Duodenal mucosa (tissue), 2 donors: ENCODE results near the gene AASDHPPT.

Experiments used
- H3K27ac ChIP-seq: one replicate; pipeline ENCODE4 v1.7.0; 2013; ENCODE audit warnings: low read depth, low read length
- H3K27me3 ChIP-seq, 2 donors: one replicate each; pipeline ENCODE4 v1.7.0; 2013; ENCODE audit warnings: low read length in 2 of 2, control low read depth in 1 of 2; ENCODE audit not compliant: insufficient read depth in 2 of 2, control insufficient read depth in 1 of 2
- H3K36me3 ChIP-seq, 2 donors: one replicate each; pipeline ENCODE4 v1.7.0; 2013; ENCODE audit warnings: low read length in 2 of 2, control low read depth in 1 of 2; ENCODE audit not compliant: insufficient read depth in 2 of 2, control insufficient read depth in 1 of 2
- H3K4me1 ChIP-seq, 2 donors: one replicate each; pipeline ENCODE4 v1.7.0; 2013; ENCODE audit warnings: low read length in 2 of 2, control low read depth in 1 of 2; ENCODE audit not compliant: insufficient read depth in 2 of 2, control insufficient read depth in 1 of 2
- H3K4me3 ChIP-seq, 2 donors: one replicate each; pipeline ENCODE4 v1.7.0; 2013; ENCODE audit warnings: low read length in 2 of 2, low read depth in 1 of 2
- H3K9ac ChIP-seq, 2 donors: one replicate each; pipeline ENCODE4 v1.7.0; 2013; ENCODE audit warnings: low read length in 2 of 2, low read depth in 1 of 2
- H3K9me3 ChIP-seq, 2 donors: one replicate each; pipeline ENCODE4 v1.7.0; 2013; ENCODE audit warnings: low read length in 2 of 2, control low read depth in 1 of 2; ENCODE audit not compliant: control insufficient read depth in 1 of 2

The AASDHPPT gene, protein sequence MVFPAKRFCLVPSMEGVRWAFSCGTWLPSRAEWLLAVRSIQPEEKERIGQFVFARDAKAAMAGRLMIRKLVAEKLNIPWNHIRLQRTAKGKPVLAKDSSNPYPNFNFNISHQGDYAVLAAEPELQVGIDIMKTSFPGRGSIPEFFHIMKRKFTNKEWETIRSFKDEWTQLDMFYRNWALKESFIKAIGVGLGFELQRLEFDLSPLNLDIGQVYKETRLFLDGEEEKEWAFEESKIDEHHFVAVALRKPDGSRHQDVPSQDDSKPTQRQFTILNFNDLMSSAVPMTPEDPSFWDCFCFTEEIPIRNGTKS

GRCh38 chr11:106077609-106078455, at the start of gene AASDHPPT:
Gene AASDHPPT, plus strand, starts transcription at chr11:106077662. Its CDS starts 49 bp downstream, at chr11:106077711.
- Histone ChIP-seq H3K4me3 (peak within 1 kb of the TSS; percentile 94 to 98), H3K27ac (peak within 1 kb of the TSS; percentile 95), H3K4me1 (peaks cover 17 to 21% of the 10 kb centered on the region in 2 donors), H3K9ac (peak within 1 kb of the TSS; percentile 93 to 99), H3K27me3 (no peaks in the 10 kb centered on the region), H3K9me3 (no peaks in the 10 kb centered on the region), H3K36me3 (peaks cover 9 to 24% of the 10 kb centered on the region in 2 donors)

GRCh38 chr11:106030609-106031008, 46.9 kb upstream of the AASDHPPT start:
- Histone ChIP-seq H3K36me3 (no peaks in the 10 kb centered on the region), H3K27me3 (no peaks in the 10 kb centered on the region), H3K4me3 (no peak overlapping the region), H3K9ac (no peak overlapping the region), H3K27ac (no peak overlapping the region), H3K4me1 (no peaks in the 10 kb centered on the region), H3K9me3 (no peaks in the 10 kb centered on the region)

DNA sequence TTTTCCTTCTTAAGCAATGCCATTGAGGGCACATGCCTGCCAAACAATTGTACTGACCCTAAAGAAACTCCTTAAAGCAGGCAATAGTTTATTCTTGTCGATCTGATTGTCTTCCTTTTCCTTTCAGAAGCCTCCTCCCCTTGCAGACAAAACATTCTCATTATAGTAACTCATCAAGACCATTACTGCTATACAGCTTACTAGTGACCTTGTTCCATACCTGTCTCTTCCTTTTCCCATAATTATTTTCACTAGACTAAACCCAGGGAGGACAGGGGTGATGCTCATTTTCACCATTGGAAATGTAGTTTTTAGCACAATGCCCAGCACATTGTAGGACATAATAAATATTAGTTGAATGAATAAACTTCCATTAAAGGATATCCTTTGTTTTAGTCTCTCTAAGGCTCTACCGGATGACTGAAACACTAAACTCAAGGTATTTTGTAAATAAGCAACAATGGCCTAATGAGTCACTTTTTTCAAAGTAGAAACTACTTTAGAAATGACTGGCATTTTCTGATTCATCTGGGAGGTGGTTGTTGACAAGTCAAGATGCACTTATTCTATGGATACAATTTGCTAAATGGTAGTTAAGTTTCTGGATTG, 46.2 kb upstream of the AASDHPPT start:
- H3K9ac ChIP-seq, result no peak overlapping the region
- H3K27me3 ChIP-seq, result no peaks in the 10 kb centered on the region
- H3K4me3 ChIP-seq, result no peak overlapping the region
- H3K9me3 ChIP-seq, result no peaks in the 10 kb centered on the region
- no peaks in the 10 kb centered on the region for H3K36me3 ChIP-seq
- H3K27ac ChIP-seq, result no peak overlapping the region
- no peaks in the 10 kb centered on the region for H3K4me1 ChIP-seq

DNA sequence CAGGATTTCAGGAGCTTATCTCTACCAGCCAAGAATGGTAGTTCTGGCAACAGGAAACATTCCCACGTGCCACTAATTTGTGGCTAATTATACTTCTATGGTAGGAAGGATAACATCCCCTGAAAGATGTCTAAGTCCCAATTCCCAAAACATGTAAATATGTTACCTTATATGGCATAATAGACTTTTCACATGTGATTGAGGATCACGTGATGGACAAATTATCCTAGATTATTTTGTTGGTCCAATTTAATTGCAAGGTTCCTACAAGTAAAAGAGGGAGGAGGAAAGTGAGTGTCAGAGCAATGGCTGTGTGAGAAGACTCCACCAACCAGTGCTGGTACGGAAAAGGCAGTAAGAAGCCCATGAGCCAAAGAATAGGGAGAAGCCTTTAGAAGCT, 45.5 kb upstream of the AASDHPPT start:
- no peaks in the 10 kb centered on the region for H3K36me3 ChIP-seq
- no peak overlapping the region for H3K4me3 ChIP-seq
- H3K4me1 ChIP-seq, result no peaks in the 10 kb centered on the region
- H3K27me3 ChIP-seq, result no peaks in the 10 kb centered on the region
- no peak overlapping the region for H3K27ac ChIP-seq
- no peaks in the 10 kb centered on the region for H3K9me3 ChIP-seq
- H3K9ac ChIP-seq, result no peak overlapping the region

- H3K4me3 ChIP-seq, result no peak overlapping the region
- H3K27me3 ChIP-seq, result no peaks in the 10 kb centered on the region
Measured at GRCh38 chr11:106032861-106033260, 44.6 kb upstream of the AASDHPPT start.

DNA sequence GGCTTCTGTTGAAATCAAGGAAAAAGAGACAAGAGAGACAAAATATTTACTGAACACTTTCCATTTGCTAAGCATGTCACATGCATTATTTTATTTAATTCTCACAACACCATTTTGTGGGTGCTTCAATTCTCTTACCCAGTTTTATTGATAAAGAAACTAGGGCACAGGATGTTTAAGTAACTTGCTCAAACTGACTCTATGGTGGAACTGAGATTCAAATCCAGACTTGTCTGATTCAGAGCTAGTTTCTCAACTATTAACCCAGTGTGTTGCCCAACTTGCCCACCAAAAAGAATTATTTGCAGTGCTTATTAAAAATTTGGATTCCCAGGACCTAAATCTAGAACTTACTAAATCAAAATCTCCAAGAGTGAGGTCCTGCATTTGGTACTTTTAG, 33.9 kb upstream of the AASDHPPT start:
- H3K27ac ChIP-seq, result no peak overlapping the region
- H3K27me3 ChIP-seq, result no peaks in the 10 kb centered on the region
- H3K4me1 ChIP-seq, result no peaks in the 10 kb centered on the region
- H3K4me3 ChIP-seq, result no peak overlapping the region
- H3K9me3 ChIP-seq, result no peaks in the 10 kb centered on the region
- H3K9ac ChIP-seq, result no peak overlapping the region
- no peaks in the 10 kb centered on the region for H3K36me3 ChIP-seq

More at GRCh38 chr11:106032861-106033260, 44.6 kb upstream of the AASDHPPT start:
- no peak overlapping the region for H3K9ac ChIP-seq
- H3K27ac ChIP-seq, result no peak overlapping the region
- no peaks in the 10 kb centered on the region for H3K36me3 ChIP-seq
- H3K9me3 ChIP-seq, result no peaks in the 10 kb centered on the region
- no peaks in the 10 kb centered on the region for H3K4me1 ChIP-seq

GRCh38 chr11:106047631-106048030, 29.8 kb upstream of the AASDHPPT start:
- H3K4me3 ChIP-seq, result no peak overlapping the region
- no peaks in the 10 kb centered on the region for H3K9me3 ChIP-seq
- no peaks in the 10 kb centered on the region for H3K36me3 ChIP-seq
- no peak overlapping the region for H3K9ac ChIP-seq
- no peaks in the 10 kb centered on the region for H3K27me3 ChIP-seq
- no peak overlapping the region for H3K27ac ChIP-seq
- H3K4me1 ChIP-seq, result no peaks in the 10 kb centered on the region

- Histone ChIP-seq H3K36me3 (no peaks in the 10 kb centered on the region), H3K4me1 (no peaks in the 10 kb centered on the region), H3K9ac (no peak overlapping the region), H3K27me3 (no peaks in the 10 kb centered on the region), H3K9me3 (no peaks in the 10 kb centered on the region), H3K4me3 (no peak overlapping the region), H3K27ac (no peak overlapping the region)
Measured at GRCh38 chr11:106049727-106050476, 27.6 kb upstream of the AASDHPPT start.

DNA sequence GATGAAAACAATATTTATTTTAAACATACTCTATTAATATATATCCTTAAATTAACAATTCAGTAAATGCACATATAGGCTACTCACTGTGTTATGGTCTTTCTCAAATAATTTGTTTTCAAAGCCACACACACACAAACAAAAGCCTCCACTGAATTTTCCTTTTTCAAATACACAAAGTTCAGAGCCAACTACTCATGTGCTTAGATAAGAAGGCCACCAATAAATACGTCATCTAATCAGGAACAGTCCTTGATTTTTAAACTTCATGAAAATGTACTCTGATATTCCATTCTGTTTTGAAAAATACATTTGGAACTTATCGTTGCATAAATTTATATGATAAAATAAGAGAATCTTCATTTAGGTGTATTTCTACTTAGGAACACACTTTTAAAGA, 26.4 kb upstream of the AASDHPPT start:
- Histone ChIP-seq H3K27ac (no peak overlapping the region), H3K36me3 (no peaks in the 10 kb centered on the region), H3K27me3 (no peaks in the 10 kb centered on the region), H3K9ac (no peak overlapping the region), H3K9me3 (no peaks in the 10 kb centered on the region), H3K4me1 (no peaks in the 10 kb centered on the region), H3K4me3 (no peak overlapping the region)
